Measurements from ENCODE around the gene RIT2. TPM values are rescaled to one million over a fixed set of nuclear protein-coding genes. Genes with fewer than 3 reads are reported as not detected.

RIT2 gene
- total RNA-seq, 1 donor: not detected

DNA sequence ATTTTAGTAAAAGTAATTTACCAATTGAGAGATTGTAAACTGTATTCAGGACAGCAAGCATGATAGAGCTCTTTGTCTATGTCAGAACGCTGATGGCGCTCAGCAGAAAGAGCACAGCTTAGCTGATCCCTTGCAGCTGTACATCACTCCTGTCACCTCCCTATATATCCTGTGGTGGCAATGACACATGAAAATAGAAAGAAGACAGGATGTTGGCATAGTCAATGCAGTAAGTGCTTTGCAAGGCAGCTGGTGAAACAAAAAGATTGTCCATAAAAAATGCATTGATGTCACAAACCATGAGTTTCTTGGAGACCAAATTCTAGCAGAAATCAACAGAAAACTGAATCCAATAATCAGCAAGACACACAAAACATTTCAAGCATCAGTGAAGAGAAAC, 221.5 kb downstream of the RIT2 start:
- DNase-seq (ENCODE audit: low read depth): no peak
- no peak overlapping the region for H3K4me3 ChIP-seq (ENCODE audit: low read depth, low read length)
- TF ChIP-seq, protein P1, sequence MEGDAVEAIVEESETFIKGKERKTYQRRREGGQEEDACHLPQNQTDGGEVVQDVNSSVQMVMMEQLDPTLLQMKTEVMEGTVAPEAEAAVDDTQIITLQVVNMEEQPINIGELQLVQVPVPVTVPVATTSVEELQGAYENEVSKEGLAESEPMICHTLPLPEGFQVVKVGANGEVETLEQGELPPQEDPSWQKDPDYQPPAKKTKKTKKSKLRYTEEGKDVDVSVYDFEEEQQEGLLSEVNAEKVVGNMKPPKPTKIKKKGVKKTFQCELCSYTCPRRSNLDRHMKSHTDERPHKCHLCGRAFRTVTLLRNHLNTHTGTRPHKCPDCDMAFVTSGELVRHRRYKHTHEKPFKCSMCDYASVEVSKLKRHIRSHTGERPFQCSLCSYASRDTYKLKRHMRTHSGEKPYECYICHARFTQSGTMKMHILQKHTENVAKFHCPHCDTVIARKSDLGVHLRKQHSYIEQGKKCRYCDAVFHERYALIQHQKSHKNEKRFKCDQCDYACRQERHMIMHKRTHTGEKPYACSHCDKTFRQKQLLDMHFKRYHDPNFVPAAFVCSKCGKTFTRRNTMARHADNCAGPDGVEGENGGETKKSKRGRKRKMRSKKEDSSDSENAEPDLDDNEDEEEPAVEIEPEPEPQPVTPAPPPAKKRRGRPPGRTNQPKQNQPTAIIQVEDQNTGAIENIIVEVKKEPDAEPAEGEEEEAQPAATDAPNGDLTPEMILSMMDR (IDR thresholded peaks at IDR 0.05; ENCODE audit: insufficient read depth, low read length): no peak

DNA sequence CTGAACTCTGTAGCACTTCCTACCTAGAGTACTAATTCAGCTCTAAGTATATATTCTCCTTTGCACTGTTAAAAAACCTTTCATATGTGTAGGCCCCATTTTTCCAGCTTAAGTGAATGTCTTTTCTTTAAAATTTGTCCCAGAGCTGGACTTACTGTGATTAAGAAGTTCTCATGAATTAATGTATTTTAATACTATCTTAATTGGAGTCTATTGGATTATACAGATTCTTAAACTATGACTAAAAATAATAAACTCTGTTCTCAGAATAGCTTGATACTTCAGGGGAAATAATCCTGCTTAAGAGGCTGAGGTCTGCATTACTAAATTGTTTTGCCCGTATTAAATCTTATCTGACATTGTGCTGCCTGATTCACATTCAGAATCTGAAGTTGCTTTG, 223.3 kb downstream of the RIT2 start:
- DNase-seq (ENCODE audit: low read depth): no peak
- no peak overlapping the region for H3K4me3 ChIP-seq (ENCODE audit: low read depth, low read length)
- TF ChIP-seq, protein P1 (IDR thresholded peaks at IDR 0.05; ENCODE audit: insufficient read depth, low read length): no peak

DNA sequence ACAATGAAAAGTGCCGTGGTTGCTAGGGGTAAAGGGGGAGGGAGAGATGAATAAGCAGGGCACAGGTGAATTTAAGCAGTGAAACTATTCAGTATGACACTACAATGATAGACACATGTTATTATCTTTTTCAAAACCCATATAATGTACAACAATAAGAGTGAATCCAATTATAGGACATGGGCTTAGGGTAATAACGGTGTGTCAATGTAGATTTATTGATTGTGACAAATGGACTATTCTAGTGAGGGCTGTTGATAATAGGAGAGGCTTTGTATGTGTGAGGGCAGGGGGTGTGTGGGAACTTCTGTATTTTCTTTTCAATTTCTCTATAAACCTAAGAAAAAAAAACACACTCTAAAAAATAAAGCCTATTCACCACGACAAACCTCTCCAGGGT, 223.8 kb downstream of the RIT2 start:
- TF ChIP-seq, protein P1 (IDR thresholded peaks at IDR 0.05; ENCODE audit: insufficient read depth, low read length): no peak
- H3K4me3 ChIP-seq (ENCODE audit: low read depth, low read length): no peak overlapping the region
- no peak for DNase-seq (ENCODE audit: low read depth)

DNA sequence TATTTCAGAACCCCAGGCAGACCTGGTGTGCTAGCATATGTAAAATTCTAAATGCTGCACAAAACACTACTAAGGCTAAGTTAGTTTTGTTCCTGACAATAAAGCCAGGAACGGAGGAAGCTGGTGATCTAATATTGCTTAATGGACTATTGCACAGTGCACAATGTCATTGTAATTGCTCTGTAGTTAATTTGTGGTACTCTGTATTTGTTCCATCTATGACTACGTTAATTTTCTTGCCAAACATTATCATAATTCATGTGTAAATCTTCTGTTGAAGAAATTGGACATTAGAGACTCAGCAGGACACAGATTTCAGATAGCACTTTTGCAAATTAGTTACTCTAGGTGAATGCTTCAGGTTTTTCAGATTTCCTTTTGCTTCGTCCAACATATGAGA, 232.3 kb downstream of the RIT2 start:
- DNase-seq (ENCODE audit: low read depth): no peak
- no peak overlapping the region for H3K4me3 ChIP-seq (ENCODE audit: low read depth, low read length)
- TF ChIP-seq, protein P1 (IDR thresholded peaks at IDR 0.05; ENCODE audit: insufficient read depth, low read length): no peak

GRCh38 chr18:42882122-42882521, 233.4 kb downstream of the RIT2 start:
- H3K4me3 ChIP-seq (ENCODE audit: low read depth, low read length): no peak overlapping the region
- no peak for DNase-seq (ENCODE audit: low read depth)
- TF ChIP-seq, protein P1 (IDR thresholded peaks at IDR 0.05; ENCODE audit: insufficient read depth, low read length): no peak

- no peak overlapping the region for H3K4me3 ChIP-seq (ENCODE audit: low read depth, low read length)
- TF ChIP-seq, protein P1 (IDR thresholded peaks at IDR 0.05; ENCODE audit: insufficient read depth, low read length): no peak
- no peak for DNase-seq (ENCODE audit: low read depth)
Observed at GRCh38 chr18:42872838-42873237, 242.6 kb downstream of the RIT2 start.

- no peak for DNase-seq (ENCODE audit: low read depth)
- H3K4me3 ChIP-seq (ENCODE audit: low read depth, low read length): no peak overlapping the region
- TF ChIP-seq, protein P1 (IDR thresholded peaks at IDR 0.05; ENCODE audit: insufficient read depth, low read length): no peak
Observed at GRCh38 chr18:42864876-42865275, 250.6 kb downstream of the RIT2 start.
